WERI-Rb-1 (cell line): ENCODE results near the gene DUSP22.
A peak's percentile ranks its signal among the peaks of the same experiment; 100 is the strongest.

Source experiments
- DNase-seq: peaks from one replicate; pipeline ENCODE4 v3.0.0-alpha.2; 2020
- H3K27ac ChIP-seq: fragments of 250-450 bp; sonication (Bioruptor Pico); 2 replicates; pipeline ENCODE4 v1.5.1; 2020; ENCODE audit warnings: mild to moderate bottlenecking, moderate library complexity
- H3K27me3 ChIP-seq: fragments of 250-450 bp; sonication (Bioruptor Pico); 2 replicates; pipeline ENCODE4 v1.5.1; 2021; ENCODE audit warnings: mild to moderate bottlenecking, low read depth, moderate library complexity; ENCODE audit not compliant: insufficient read depth, severe bottlenecking
- H3K36me3 ChIP-seq: fragments of 250-450 bp; sonication (Bioruptor Pico); 2 replicates; pipeline ENCODE4 v1.5.1; 2020; ENCODE audit warnings: mild to moderate bottlenecking, moderate library complexity
- H3K4me3 ChIP-seq: 2 replicates; pipeline ENCODE4 v1.5.1; 2011; ENCODE audit warnings: low read depth, mild to moderate bottlenecking, control low read depth, low read length
- H3K9me3 ChIP-seq: fragments of 250-450 bp; sonication (Bioruptor Pico); 2 replicates; pipeline ENCODE4 v1.5.1; 2021; ENCODE audit warnings: mild to moderate bottlenecking, moderate library complexity; ENCODE audit not compliant: severe bottlenecking
- CTCF ChIP-seq: IDR thresholded peaks from 2 replicates; pipeline ENCODE4 v1.5.1; 2011; ENCODE audit warnings: low read depth, mild to moderate bottlenecking, control low read depth, inconsistent platforms, low read length

DUSP22 gene

GRCh38 chr6:301526-301925, 9.2 kb downstream of the DUSP22 start:
- no peak for TF ChIP-seq CTCF
- H3K27ac ChIP-seq = no peak overlapping the region
- H3K27me3 ChIP-seq = peaks cover 42% of the 10 kb centered on the region
- no peak for DNase-seq
- no peaks in the 10 kb centered on the region for H3K36me3 ChIP-seq
- H3K4me3 ChIP-seq = no peak overlapping the region
- no peaks in the 10 kb centered on the region for H3K9me3 ChIP-seq

DNA sequence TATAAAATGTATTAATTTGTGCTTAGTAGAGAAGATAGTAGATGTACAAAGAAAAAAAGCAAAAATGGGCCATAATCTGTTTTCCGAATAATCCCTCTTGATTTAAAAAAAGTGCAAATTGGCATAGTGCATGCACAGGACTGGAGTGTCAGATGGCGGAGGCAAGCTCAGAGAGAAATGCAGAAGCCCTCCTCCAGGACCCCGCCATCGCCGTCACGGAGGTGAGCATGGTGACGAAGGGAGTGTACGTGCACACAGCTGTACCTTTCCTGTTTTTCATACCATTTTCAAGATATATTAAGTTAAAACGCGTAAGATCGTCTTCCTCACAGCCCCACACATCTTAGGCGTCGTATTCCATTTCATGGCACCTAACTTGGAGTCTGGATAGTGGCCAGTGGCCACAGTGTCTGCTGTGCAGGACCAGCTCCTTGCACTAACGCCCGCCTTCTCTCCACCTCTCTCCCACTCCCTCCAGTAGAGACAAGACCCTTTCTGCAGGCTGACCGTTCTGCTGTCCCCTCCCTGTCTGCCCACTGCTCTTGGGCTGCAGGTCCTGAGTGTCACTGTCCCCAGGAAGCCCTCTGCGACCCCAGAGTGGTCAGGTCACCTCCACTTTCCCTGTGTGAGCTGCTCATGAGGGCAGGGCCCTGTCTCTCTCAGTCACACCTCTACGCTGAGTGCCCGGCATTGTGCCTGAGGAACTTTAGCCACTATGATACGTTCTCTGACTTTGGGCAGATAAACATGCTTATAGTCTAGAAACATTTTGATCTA, 9.8 kb downstream of the DUSP22 start:
- H3K4me3 ChIP-seq = no peak overlapping the region
- TF ChIP-seq CTCF = no peak
- H3K9me3 ChIP-seq = no peaks in the 10 kb centered on the region
- peaks cover 42% of the 10 kb centered on the region for H3K27me3 ChIP-seq
- no peaks in the 10 kb centered on the region for H3K36me3 ChIP-seq
- H3K27ac ChIP-seq = no peak overlapping the region
- DNase-seq = no peak

GRCh38 chr6:302760-303159, 10.5 kb downstream of the DUSP22 start:
- H3K4me3 ChIP-seq = no peak overlapping the region
- H3K27me3 ChIP-seq = peaks cover 47% of the 10 kb centered on the region
- TF ChIP-seq CTCF = no peak
- no peak for DNase-seq
- no peak overlapping the region for H3K27ac ChIP-seq
- H3K36me3 ChIP-seq = no peaks in the 10 kb centered on the region
- no peaks in the 10 kb centered on the region for H3K9me3 ChIP-seq

GRCh38 chr6:303263-303662, 11.0 kb downstream of the DUSP22 start:
- DNase-seq = no peak
- no peak overlapping the region for H3K4me3 ChIP-seq
- H3K27me3 ChIP-seq = peaks cover 49% of the 10 kb centered on the region
- no peak overlapping the region for H3K27ac ChIP-seq
- no peaks in the 10 kb centered on the region for H3K36me3 ChIP-seq
- H3K9me3 ChIP-seq = no peaks in the 10 kb centered on the region
- no peak for TF ChIP-seq CTCF

DNA sequence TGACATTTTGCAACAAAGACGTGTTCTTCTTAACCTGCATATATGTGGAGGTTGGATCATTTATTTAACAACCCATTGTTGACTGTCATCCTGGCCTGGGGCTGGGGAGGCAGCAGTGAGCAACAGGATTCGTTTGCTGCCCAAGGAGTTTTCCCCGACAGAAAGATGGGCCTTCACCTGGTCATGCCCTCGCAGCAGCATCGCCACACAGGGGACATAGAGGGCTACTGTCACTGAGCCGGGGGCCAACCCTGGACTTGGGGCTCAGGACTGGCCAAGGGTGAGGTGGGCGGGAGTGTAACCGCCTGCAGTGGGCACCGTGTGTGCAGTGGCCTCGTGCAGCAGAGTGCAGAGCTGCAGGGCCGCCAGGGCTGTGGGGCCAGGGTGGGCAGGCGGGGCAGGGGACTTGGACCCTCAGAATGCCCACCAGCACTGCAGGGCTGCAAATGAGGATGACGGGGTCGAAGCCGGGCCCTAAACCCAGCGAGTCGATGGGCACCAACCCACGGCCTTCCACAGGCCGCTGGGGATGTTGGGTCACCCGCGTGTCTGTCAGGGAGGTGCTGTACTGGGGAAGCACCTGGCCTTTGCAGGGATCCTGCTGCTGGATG, 11.8 kb downstream of the DUSP22 start:
- peaks cover 56% of the 10 kb centered on the region for H3K27me3 ChIP-seq
- TF ChIP-seq CTCF = peak; percentile 55
- H3K36me3 ChIP-seq = no peaks in the 10 kb centered on the region
- H3K9me3 ChIP-seq = no peaks in the 10 kb centered on the region
- no peak overlapping the region for H3K4me3 ChIP-seq
- no peak for DNase-seq
- H3K27ac ChIP-seq = no peak overlapping the region
